ENCODE data around the gene MYO5B.
A peak's percentile ranks its signal among the peaks of the same experiment; 100 is the strongest.
"Not testable (repeated sequence)": the region's sequence is repeated elsewhere in the genome, so short reads cannot be mapped to it uniquely, and the experiment has no call there.

Gene MYO5B

DNA sequence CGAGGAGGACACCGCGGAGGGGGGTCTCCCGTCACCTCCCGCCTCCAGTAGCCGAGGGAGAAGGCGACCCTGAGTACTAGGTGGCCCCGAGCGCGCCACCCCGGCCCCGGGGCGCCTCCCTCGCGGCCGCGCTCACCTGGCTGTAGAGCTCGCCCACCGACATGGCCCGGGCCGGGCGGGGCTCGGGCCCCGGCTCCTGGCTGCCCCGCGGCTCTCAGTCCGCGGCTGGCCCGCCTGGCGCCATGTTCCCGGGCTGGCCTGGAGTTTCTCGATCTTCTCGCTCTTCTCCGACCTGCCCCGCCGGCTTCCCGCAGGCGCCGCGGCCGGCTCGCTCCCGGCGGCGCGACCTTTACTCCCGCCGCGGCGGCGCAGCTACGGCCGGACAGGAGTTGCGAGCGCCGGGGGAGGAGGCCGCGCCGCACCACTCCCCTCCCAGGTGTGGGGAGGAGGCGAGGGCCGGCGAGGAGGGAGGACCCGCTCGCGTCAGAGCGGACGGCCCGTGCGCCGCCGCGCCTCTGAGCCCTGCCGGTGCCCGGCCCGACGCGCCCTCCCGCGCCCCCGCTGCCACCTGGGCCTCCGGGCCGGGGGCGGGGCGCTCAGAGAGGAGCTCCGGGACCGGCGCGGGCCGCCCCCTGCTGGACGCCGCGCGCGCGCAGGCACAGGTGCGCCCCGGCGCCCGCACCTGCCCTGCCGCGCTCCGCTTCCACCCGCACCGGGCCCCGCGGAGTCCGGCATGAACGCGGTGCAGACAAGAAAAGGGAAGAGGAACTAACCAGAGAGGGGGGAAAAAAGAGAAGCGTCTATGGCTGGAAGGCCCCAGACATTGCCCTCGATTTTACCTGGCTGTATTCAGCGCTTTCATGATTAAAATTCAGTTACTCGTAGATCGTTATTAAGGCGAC is at the start of gene MYO5B:
MYO5B (minus strand) TSS at position 517 of the 902 bp plus-strand sequence; CDS start at position 163, 354 bp downstream.
- intact Hi-C loops (cut with DNase I), result no loop called here
- peak in 15 of 42 donors; percentile 11 to 56 (median 24) for DNase-seq

DNA sequence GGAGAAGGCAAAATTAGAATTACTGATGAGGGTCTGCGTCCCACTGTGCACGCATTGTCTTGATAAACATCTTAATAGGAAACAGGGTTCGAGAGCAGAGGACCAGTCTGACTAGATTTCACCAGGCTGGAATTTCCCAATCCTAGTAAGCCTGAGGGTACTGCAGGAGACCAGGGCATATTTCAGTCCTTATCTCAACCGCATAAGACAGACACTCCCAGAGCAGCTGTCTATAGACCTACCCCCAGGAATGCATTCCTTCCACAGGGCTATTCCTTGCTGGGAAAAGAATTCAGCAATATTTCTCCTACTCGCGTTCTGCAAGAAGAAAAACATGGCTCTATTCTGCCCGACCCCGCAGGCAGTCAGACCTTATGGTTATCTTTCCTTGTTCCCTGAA is 46.8 kb upstream of the MYO5B start:
- intact Hi-C loops (cut with DNase I), result not testable (repeated sequence)

GRCh38 chr18:50240080-50240563 is 45.2 kb upstream of the MYO5B start:
- intact Hi-C loops (cut with DNase I), result no loop called here
- DNase-seq, result peak in 30 of 42 donors; percentile 6 to 67 (median 32)

More for the DNA sequence above, 46.8 kb upstream of the MYO5B start:
- not testable (repeated sequence) for DNase-seq

DNA sequence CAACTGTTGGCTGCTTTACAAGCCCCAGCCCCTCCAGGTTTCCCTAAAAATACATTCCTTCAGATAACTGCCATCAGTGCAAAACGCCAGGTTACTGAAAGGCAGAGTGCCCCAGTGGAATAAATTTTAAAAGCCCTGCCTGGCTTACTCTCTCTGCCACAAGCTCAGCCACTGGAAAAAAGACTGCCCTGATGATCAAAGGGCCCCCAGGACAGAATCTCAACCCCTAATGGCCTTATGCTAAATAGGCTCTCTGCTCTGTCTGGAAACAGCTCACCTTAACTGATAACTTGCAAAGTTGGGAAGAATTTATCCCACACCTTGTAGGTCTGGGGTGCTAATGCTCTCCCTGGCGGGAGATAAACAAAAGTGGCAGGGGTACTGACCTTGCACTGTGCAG is 37.5 kb upstream of the MYO5B start:
- DNase-seq, result no peak
- intact Hi-C loops (cut with DNase I), result no loop called here

- no peak for DNase-seq
- intact Hi-C loops (cut with DNase I), result no loop called here
Measured at GRCh38 chr18:50231621-50232020, 36.7 kb upstream of the MYO5B start.

DNA sequence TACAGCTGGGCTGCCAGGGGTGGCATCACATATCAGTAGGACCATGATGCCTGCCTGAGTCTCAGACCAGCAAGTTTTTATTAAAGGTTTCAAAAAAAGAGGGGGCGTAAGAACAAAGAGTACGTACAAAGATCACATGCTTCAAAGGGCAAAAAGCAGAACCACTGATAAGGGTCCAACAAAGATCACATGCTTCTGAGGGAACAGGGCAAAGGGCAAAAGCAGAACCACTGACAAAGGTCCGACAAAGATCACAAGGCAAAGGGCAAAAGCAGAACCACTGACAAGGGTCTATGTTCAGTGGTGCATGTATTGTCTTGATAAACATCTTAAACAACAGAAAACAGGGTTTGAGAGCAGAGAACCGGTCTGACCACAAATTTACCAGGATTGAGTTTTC is 25.3 kb upstream of the MYO5B start:
- DNase-seq; intact Hi-C loops (cut with DNase I): not testable (repeated sequence)

DNA sequence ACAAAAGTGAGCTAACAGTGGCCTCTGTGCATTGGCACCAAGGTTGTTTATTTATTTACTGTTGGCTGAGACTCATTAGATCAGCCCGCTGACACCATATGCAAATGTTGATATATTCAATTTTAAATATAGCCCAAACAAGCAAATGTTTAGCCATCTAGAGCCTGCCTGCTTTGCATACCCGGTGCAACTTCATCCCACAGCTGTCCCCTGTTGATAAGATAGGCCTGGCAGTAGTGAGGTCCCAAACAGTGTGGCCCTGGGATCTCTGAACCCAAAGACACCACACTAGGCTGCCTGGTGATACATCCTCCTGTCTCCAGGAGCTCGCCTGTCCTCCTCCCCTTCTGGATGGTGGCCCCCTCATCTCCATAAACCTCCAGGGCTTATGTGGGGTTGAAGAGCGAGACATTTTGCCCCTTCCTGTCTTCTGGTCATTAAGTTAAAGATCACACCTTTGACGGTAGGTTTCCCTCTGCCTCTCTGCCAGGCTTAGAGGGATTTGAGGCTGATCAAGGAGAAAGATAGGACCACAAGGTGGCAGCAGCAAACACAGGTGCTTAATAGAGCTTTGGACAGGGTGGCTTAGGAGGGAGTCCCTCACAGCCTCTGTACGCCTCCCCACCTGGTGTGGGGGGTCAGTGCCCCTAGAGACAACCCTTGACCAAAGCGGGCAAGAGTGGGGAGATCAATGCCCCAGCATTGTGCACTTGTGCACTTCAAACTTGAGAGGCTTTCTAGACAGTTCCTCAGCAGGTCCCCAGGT is 23.7 kb upstream of the MYO5B start:
- intact Hi-C loops (cut with DNase I), result no loop called here
- peak in 7 of 42 donors; percentile 3 to 56 (median 27) for DNase-seq

- DNase-seq, result no peak
- intact Hi-C loops (cut with DNase I), result no loop called here
Measured at GRCh38 chr18:50209311-50209710, 14.4 kb upstream of the MYO5B start.

- DNase-seq, result no peak
- intact Hi-C loops (cut with DNase I), result no loop called here
Measured at GRCh38 chr18:50207722-50208121, 12.8 kb upstream of the MYO5B start.

GRCh38 chr18:50203801-50204604 is 9.1 kb upstream of the MYO5B start:
- DNase-seq, result peak in 41 of 42 donors; percentile 7 to 81 (median 57)

GRCh38 chr18:50201476-50202018 is 6.6 kb upstream of the MYO5B start:
- intact Hi-C loops (cut with DNase I), result no loop called here
- DNase-seq, result no peak

More at GRCh38 chr18:50203801-50204604, 9.1 kb upstream of the MYO5B start:
- intact Hi-C loops (cut with DNase I), result no loop called here

GRCh38 chr18:50199921-50200320 is 5.0 kb upstream of the MYO5B start:
- intact Hi-C loops (cut with DNase I), result no loop called here
- no peak for DNase-seq

DNA sequence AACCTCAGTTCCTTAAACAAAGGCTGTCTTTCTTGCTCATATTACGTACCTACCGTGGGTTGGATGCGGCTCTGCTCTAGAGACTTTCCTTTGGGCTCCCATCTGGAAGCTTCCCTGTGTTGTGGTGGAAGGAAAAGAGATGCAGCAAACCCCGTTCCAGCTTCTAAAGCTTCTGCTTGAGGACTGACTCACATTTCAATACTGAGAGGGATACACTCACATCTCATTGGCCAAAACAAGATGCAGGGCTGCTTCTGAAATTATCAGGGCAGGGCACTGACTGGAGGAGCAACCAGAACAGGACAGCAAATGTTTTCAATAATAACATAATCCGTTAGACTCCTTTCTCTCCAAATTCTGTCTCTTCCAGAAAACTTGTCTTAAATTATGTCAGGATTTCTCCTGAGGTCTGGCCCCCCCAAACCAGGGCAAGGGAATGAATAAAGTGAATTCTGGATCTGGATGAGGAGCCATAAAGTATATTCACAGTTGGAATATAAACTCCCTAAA is 4.5 kb upstream of the MYO5B start:
- intact Hi-C loops (cut with DNase I), result no loop called here

DNA sequence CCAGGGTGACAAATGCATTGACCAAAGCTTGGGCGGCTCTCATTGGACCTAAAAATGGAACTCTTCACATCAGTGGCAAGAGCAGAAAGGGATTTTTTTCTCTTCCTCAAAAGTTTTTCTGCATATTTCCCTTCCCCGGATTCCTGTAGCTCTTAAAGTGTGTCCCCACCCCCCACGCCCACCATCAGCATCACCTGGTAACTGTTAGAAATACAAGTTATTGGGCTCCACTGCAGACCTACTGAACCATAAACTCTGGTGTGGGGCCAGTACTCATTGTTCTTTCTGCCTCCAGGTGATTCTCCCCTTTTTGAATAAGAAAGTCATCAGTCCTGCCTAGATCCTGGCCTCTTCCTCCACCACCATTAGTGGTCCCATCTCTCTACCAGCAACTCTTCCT is 1.3 kb upstream of the MYO5B start:
- intact Hi-C loops (cut with DNase I), result no loop called here
- no peak for DNase-seq

More for the DNA sequence above, 4.5 kb upstream of the MYO5B start:
- no peak for DNase-seq

GRCh38 chr18:50195689-50196088 is 742 bp upstream of the MYO5B start:
- intact Hi-C loops (cut with DNase I), result no loop called here
- no peak for DNase-seq

GRCh38 chr18:50193796-50194630 is 934 bp downstream of the MYO5B start:
- peak in 1 of 42 donors; percentile 8 for DNase-seq
- intact Hi-C loops (cut with DNase I), result no loop called here

GRCh38 chr18:50192995-50193795 is 1.8 kb downstream of the MYO5B start:
- intact Hi-C loops (cut with DNase I), result no loop called here
- DNase-seq, result no peak

Measured in head of caudate nucleus (tissue), 42 donors.